Measurements from ENCODE around the gene GTPBP2.

Gene GTPBP2

DNA sequence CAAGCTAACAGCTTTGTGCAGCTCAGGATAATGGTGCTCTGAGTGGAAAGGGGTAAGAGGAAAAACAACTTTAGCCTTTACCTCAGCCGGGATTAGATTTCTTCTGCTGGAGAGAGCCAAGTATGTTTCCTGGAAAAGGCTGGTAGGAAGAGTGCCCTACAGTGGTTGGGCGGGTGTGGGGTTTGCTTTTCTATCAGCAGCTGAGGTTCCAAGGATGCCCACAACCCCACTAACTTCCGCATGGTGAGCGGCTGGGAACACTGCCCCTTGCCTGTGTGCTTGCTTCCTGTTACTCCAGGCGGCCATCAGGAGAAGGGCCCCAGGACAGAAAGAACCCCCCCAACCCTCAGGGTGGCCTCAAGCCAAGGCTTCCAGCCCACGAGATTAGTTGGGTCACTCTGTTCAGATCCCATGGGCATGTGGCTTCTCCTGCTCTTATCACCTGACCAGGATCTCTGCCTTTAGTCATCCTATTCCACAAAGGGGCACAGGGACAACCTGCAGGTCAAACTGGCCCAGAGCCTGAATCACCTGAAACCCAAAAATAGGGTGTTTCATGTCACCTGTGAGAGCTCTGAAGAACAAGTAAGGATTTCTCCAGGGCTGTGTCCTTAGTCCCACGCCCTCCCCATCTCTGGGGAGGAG is 48.0 kb upstream of the GTPBP2 start:
- no peaks in the 10 kb centered on the region for H3K27me3 ChIP-seq (ENCODE audit: insufficient read depth, poor library complexity, severe bottlenecking)
- TF ChIP-seq POLR2AphosphoS5 (IDR thresholded peaks at IDR 0.05; ENCODE audit: low read depth) (no peak), SPI1 (IDR thresholded peaks at IDR 0.05; ENCODE audit: borderline replicate concordance, low read depth) (no peak), GABPA (IDR thresholded peaks at IDR 0.05; ENCODE audit: low read depth) (no peak)
- TF ChIP-seq, protein P1, sequence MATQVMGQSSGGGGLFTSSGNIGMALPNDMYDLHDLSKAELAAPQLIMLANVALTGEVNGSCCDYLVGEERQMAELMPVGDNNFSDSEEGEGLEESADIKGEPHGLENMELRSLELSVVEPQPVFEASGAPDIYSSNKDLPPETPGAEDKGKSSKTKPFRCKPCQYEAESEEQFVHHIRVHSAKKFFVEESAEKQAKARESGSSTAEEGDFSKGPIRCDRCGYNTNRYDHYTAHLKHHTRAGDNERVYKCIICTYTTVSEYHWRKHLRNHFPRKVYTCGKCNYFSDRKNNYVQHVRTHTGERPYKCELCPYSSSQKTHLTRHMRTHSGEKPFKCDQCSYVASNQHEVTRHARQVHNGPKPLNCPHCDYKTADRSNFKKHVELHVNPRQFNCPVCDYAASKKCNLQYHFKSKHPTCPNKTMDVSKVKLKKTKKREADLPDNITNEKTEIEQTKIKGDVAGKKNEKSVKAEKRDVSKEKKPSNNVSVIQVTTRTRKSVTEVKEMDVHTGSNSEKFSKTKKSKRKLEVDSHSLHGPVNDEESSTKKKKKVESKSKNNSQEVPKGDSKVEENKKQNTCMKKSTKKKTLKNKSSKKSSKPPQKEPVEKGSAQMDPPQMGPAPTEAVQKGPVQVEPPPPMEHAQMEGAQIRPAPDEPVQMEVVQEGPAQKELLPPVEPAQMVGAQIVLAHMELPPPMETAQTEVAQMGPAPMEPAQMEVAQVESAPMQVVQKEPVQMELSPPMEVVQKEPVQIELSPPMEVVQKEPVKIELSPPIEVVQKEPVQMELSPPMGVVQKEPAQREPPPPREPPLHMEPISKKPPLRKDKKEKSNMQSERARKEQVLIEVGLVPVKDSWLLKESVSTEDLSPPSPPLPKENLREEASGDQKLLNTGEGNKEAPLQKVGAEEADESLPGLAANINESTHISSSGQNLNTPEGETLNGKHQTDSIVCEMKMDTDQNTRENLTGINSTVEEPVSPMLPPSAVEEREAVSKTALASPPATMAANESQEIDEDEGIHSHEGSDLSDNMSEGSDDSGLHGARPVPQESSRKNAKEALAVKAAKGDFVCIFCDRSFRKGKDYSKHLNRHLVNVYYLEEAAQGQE (IDR thresholded peaks at IDR 0.05; ENCODE audit: insufficient replicate concordance, low read depth), result no peak
- TF ChIP-seq, protein P2, sequence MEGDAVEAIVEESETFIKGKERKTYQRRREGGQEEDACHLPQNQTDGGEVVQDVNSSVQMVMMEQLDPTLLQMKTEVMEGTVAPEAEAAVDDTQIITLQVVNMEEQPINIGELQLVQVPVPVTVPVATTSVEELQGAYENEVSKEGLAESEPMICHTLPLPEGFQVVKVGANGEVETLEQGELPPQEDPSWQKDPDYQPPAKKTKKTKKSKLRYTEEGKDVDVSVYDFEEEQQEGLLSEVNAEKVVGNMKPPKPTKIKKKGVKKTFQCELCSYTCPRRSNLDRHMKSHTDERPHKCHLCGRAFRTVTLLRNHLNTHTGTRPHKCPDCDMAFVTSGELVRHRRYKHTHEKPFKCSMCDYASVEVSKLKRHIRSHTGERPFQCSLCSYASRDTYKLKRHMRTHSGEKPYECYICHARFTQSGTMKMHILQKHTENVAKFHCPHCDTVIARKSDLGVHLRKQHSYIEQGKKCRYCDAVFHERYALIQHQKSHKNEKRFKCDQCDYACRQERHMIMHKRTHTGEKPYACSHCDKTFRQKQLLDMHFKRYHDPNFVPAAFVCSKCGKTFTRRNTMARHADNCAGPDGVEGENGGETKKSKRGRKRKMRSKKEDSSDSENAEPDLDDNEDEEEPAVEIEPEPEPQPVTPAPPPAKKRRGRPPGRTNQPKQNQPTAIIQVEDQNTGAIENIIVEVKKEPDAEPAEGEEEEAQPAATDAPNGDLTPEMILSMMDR (IDR thresholded peaks at IDR 0.05; ENCODE audit: insufficient read depth, low read length), result no peak
- DNase-seq (ENCODE audit: low read depth in 1 of 2, low spot score in 1 of 2), result no peak
- no peak overlapping the region for H3K4me3 ChIP-seq (replicated peaks; ENCODE audit: insufficient read depth, low read length)
- no peak overlapping the region for H3K27ac ChIP-seq (replicated peaks)

GRCh38 chr6:43674921-43675320 is 45.9 kb upstream of the GTPBP2 start:
- TF ChIP-seq POLR2AphosphoS5 (IDR thresholded peaks at IDR 0.05; ENCODE audit: low read depth) (no peak), SPI1 (IDR thresholded peaks at IDR 0.05; ENCODE audit: borderline replicate concordance, low read depth) (no peak), GABPA (IDR thresholded peaks at IDR 0.05; ENCODE audit: low read depth) (no peak)
- TF ChIP-seq, protein P2 (IDR thresholded peaks at IDR 0.05; ENCODE audit: insufficient read depth, low read length), result no peak
- TF ChIP-seq, protein P1 (IDR thresholded peaks at IDR 0.05; ENCODE audit: insufficient replicate concordance, low read depth), result no peak
- no peak overlapping the region for H3K4me3 ChIP-seq (replicated peaks; ENCODE audit: insufficient read depth, low read length)
- H3K27ac ChIP-seq (replicated peaks), result no peak overlapping the region
- no peak for DNase-seq (ENCODE audit: low read depth in 1 of 2, low spot score in 1 of 2)
- H3K27me3 ChIP-seq (ENCODE audit: insufficient read depth, poor library complexity, severe bottlenecking), result no peaks in the 10 kb centered on the region

DNA sequence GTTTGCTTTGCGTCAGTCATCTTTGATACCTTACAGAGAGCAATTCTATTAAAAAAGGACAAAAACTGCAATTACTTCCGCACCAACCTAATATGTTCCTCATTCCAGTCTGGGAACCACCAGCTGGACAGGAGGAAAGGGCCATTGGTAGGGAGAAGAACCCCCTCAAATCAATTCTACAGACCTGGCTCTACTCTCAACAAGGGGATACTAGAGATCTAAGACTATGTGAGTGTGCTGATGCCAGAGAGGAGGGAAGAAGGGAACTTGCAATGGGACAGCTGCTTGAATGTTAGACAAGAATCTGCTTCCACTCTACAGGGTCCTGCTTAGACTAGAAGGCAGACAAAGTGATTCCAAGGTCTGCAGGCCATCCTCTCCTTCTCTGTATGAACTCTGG is 45.2 kb upstream of the GTPBP2 start:
- H3K27me3 ChIP-seq (ENCODE audit: insufficient read depth, poor library complexity, severe bottlenecking), result no peaks in the 10 kb centered on the region
- TF ChIP-seq POLR2AphosphoS5 (IDR thresholded peaks at IDR 0.05; ENCODE audit: low read depth) (no peak), SPI1 (IDR thresholded peaks at IDR 0.05; ENCODE audit: borderline replicate concordance, low read depth) (no peak), GABPA (IDR thresholded peaks at IDR 0.05; ENCODE audit: low read depth) (no peak)
- TF ChIP-seq, protein P1 (IDR thresholded peaks at IDR 0.05; ENCODE audit: insufficient replicate concordance, low read depth), result no peak
- TF ChIP-seq, protein P2 (IDR thresholded peaks at IDR 0.05; ENCODE audit: insufficient read depth, low read length), result no peak
- DNase-seq (ENCODE audit: low read depth in 1 of 2, low spot score in 1 of 2), result no peak
- no peak overlapping the region for H3K27ac ChIP-seq (replicated peaks)
- H3K4me3 ChIP-seq (replicated peaks; ENCODE audit: insufficient read depth, low read length), result no peak overlapping the region

All from HL-60 (cell line).